HepG2 (cell line): ENCODE results near the gene SPRYD3. TPM values are rescaled to one million over a fixed set of nuclear protein-coding genes. Genes with fewer than 3 reads are reported as not detected.

ENCODE experiments used
- CHCHD3 ChIP-seq: sonication (generic); formaldehyde crosslinking; IDR thresholded peaks from 2 replicates; pipeline ENCODE4 v1.8.0; 2022; ENCODE audit warnings: mild to moderate bottlenecking, missing genetic modification reagents, moderate library complexity
- DR1 ChIP-seq: sonication (generic); formaldehyde crosslinking; IDR thresholded peaks from 2 replicates; pipeline ENCODE4 v1.8.0; 2021; ENCODE audit warnings: mild to moderate bottlenecking, missing genetic modification reagents, inconsistent platforms
- HMGA1 ChIP-seq: sonication (generic); formaldehyde crosslinking; conservative IDR thresholded peaks from 2 replicates; pipeline ENCODE4 v1.4.0; 2020; ENCODE audit warnings: missing genetic modification reagents
- HOXA9 ChIP-seq: sonication (generic); formaldehyde crosslinking; IDR thresholded peaks from 2 replicates; pipeline ENCODE4 v1.8.1; 2022; ENCODE audit warnings: missing genetic modification reagents, mild to moderate bottlenecking, moderate library complexity, borderline replicate concordance
- KLF6 ChIP-seq: IDR thresholded peaks from 2 replicates; pipeline ENCODE4 v1.8.0; 2016; ENCODE audit warnings: missing biosample characterization, missing genetic modification reagents
- MEIS1 ChIP-seq: sonication (generic); formaldehyde crosslinking; IDR thresholded peaks from 2 replicates; pipeline ENCODE4 v1.9.0; 2021; ENCODE audit warnings: mild to moderate bottlenecking, missing genetic modification reagents, moderate library complexity, borderline replicate concordance
- PLRG1 ChIP-seq: fragments of 450-650 bp; conservative IDR thresholded peaks from 2 replicates; pipeline ENCODE4 v1.6.1; 2016
- RARA ChIP-seq: IDR thresholded peaks from 2 replicates; pipeline ENCODE4 v1.6.1; 2016; ENCODE audit warnings: missing genetic modification reagents, missing compliant biosample characterization
- RBFOX2 ChIP-seq: fragments of 200-400 bp; formaldehyde crosslinking; IDR thresholded peaks from 2 replicates; pipeline ENCODE4 v1.6.1; 2017; ENCODE audit warnings: low read depth, mild to moderate bottlenecking, low read length
- RFXANK ChIP-seq: IDR thresholded peaks from 2 replicates; pipeline ENCODE4 v1.6.1; 2016
- SNAPC2 ChIP-seq: sonication (generic); formaldehyde crosslinking; IDR thresholded peaks from 2 replicates; pipeline ENCODE4 v1.8.1; 2022; ENCODE audit warnings: mild to moderate bottlenecking, missing genetic modification reagents
- SP4 ChIP-seq: sonication (generic); formaldehyde crosslinking; IDR thresholded peaks from 2 replicates; pipeline ENCODE4 v1.8.1; 2023; ENCODE audit warnings: mild to moderate bottlenecking, missing genetic modification reagents
- TFDP2 ChIP-seq: sonication (generic); formaldehyde crosslinking; IDR thresholded peaks from 2 replicates; pipeline ENCODE4 v1.4.0; 2020; ENCODE audit warnings: missing genetic modification reagents
- ZMYM2 ChIP-seq: sonication (generic); formaldehyde crosslinking; IDR thresholded peaks from 2 replicates; pipeline ENCODE4 v1.8.0; 2022; ENCODE audit warnings: mild to moderate bottlenecking, missing genetic modification reagents
- ZNF12 ChIP-seq: sonication (generic); formaldehyde crosslinking; IDR thresholded peaks from 2 replicates; pipeline ENCODE4 v1.5.0; 2020; ENCODE audit warnings: missing genetic modification reagents
- ZNF207 ChIP-seq: fragments of 450-650 bp; IDR thresholded peaks from 2 replicates; pipeline ENCODE4 v1.6.1; 2016; ENCODE audit warnings: antibody characterized with exemption, borderline replicate concordance
- ZNF24 ChIP-seq: fragments of 450-650 bp; IDR thresholded peaks from 2 replicates; pipeline ENCODE4 v1.6.1; 2017; ENCODE audit warnings: antibody characterized with exemption, mild to moderate bottlenecking
- ZNF609 ChIP-seq: sonication (generic); formaldehyde crosslinking; IDR thresholded peaks from 2 replicates; pipeline ENCODE4 v1.4.0; 2020; ENCODE audit warnings: mild to moderate bottlenecking, missing genetic modification reagents, borderline replicate concordance
- ZNF703 ChIP-seq: sonication (generic); formaldehyde crosslinking; IDR thresholded peaks from 2 replicates; pipeline ENCODE4 v1.5.1; 2020; ENCODE audit warnings: missing genetic modification reagents, mild to moderate bottlenecking, moderate library complexity, borderline replicate concordance
- ZNF841 ChIP-seq: sonication (generic); formaldehyde crosslinking; IDR thresholded peaks from 2 replicates; pipeline ENCODE4 v1.8.1; 2023; ENCODE audit warnings: missing genetic modification reagents, borderline replicate concordance
- ZNF891 ChIP-seq: sonication (generic); formaldehyde crosslinking; IDR thresholded peaks from 2 replicates; pipeline ENCODE4 v1.5.0; 2020; ENCODE audit warnings: mild to moderate bottlenecking, missing genetic modification reagents
- ZUFSP ChIP-seq: sonication (generic); formaldehyde crosslinking; IDR thresholded peaks from 2 replicates; pipeline ENCODE4 v1.9.0; 2021; ENCODE audit warnings: missing genetic modification reagents, mild to moderate bottlenecking, borderline replicate concordance
- polyA plus RNA-seq, 8 experiments: library from polyadenylated mRNA; depleted of rRNA in 3 of 8; stranded (reverse) in 7 of 8; unstranded in 1 of 8; fragments of >200 nt; fragmentation: Illumina TruSeq in 4 of 8; extraction: Trizol in 4 of 8; gene quantifications; 2 replicates each; pipeline versions ENCODE4 v1.2.1 to v1.2.3, GENCODE V29; 2011 to 2016; ENCODE audit warnings: low read depth in 4 of 8, missing spikeins in 1 of 8, mixed read lengths in 1 of 8; ENCODE audit not compliant: insufficient read depth in 1 of 8
- total RNA-seq, 5 experiments: library from RNA; depleted of rRNA; stranded (reverse); fragments of >200 nt; fragmentation: Illumina TruSeq; extraction: Trizol; gene quantifications; 2 replicates each; pipeline ENCODE4 v1.2.3, GENCODE V29; 2016; ENCODE audit warnings: low read depth in 1 of 5

Gene SPRYD3
- total and polyA plus RNA-seq, 2 of the 13 experiments (the other 11 are each of a cell fraction or from before 2014, with no cell fraction given): 9.0 to 9.2 TPM

GRCh38 chr12:53051058-53051880 is 27.9 kb downstream of the SPRYD3 start (continued):
- TF ChIP-seq ZNF12 (CRISPR knock-in tag): 0 out of 2 replicates have a peak, but pooled peaks have one; percentile 36
- peak; percentile 61 for TF ChIP-seq RARA (CRISPR knock-in tag)
- TF ChIP-seq SP4 (CRISPR knock-in tag): no peak
- TF ChIP-seq ZNF891: no peak
- TF ChIP-seq ZNF609 (CRISPR knock-in tag): peak; percentile 61; the same call in 1 of the 2 replicates
- no peak; the same call in 1 of the 2 replicates for TF ChIP-seq MEIS1 (CRISPR knock-in tag)
- no peak for TF ChIP-seq PLRG1
- no peak for TF ChIP-seq ZNF703
- TF ChIP-seq ZNF24: no peak
- no peak for TF ChIP-seq ZUFSP (CRISPR knock-in tag)
- no peak for TF ChIP-seq RFXANK (CRISPR knock-in tag)
- TF ChIP-seq CHCHD3: no peak
- no peak for TF ChIP-seq DR1 (CRISPR knock-in tag)
- no peak for TF ChIP-seq HOXA9 (CRISPR knock-in tag)
- TF ChIP-seq HMGA1 (CRISPR knock-in tag): no peak
- TF ChIP-seq ZNF207: no peak
- TF ChIP-seq ZNF841 (CRISPR knock-in tag): no peak
- TF ChIP-seq RBFOX2: no peak
- peak; percentile 79; the same call in 1 of the 2 replicates for TF ChIP-seq KLF6 (CRISPR knock-in tag)
- no peak; the same call in 1 of the 2 replicates for TF ChIP-seq TFDP2 (CRISPR knock-in tag)
- no peak for TF ChIP-seq SNAPC2 (CRISPR knock-in tag)
- no peak for TF ChIP-seq ZMYM2
